ENCODE measurements around the gene SLCO1C1.
A peak's percentile ranks its signal among the peaks of the same experiment; 100 is the strongest.

SLCO1C1 gene

GRCh38 chr12:20696181-20696905 lies 1.2 kb downstream of the SLCO1C1 start:
- TF ChIP-seq CTCF (conservative IDR thresholded peaks at IDR 0.05; ENCODE audit: low read depth, low read length): no peak
- DNase-seq (ENCODE audit: low read depth): peak; percentile 13
- H3K4me3 ChIP-seq (ENCODE audit: low read depth, low read length): no peak overlapping the region

- TF ChIP-seq CTCF (conservative IDR thresholded peaks at IDR 0.05; ENCODE audit: low read depth, low read length): no peak
- no peak overlapping the region for H3K4me3 ChIP-seq (ENCODE audit: low read depth, low read length)
- DNase-seq (ENCODE audit: low read depth): no peak
Observed at GRCh38 chr12:20701106-20701505, 6.0 kb downstream of the SLCO1C1 start.

- TF ChIP-seq CTCF (conservative IDR thresholded peaks at IDR 0.05; ENCODE audit: low read depth, low read length): no peak
- DNase-seq (ENCODE audit: low read depth): no peak
- no peak overlapping the region for H3K4me3 ChIP-seq (ENCODE audit: low read depth, low read length)
Observed at GRCh38 chr12:20704860-20705259, 9.7 kb downstream of the SLCO1C1 start.

GRCh38 chr12:20711846-20712245 lies 16.7 kb downstream of the SLCO1C1 start:
- DNase-seq (ENCODE audit: low read depth): no peak
- H3K4me3 ChIP-seq (ENCODE audit: low read depth, low read length): no peak overlapping the region
- TF ChIP-seq CTCF (conservative IDR thresholded peaks at IDR 0.05; ENCODE audit: low read depth, low read length): no peak

GRCh38 chr12:20716037-20716436 lies 20.9 kb downstream of the SLCO1C1 start:
- no peak for TF ChIP-seq CTCF (conservative IDR thresholded peaks at IDR 0.05; ENCODE audit: low read depth, low read length)
- DNase-seq (ENCODE audit: low read depth): no peak
- H3K4me3 ChIP-seq (ENCODE audit: low read depth, low read length): no peak overlapping the region

- no peak for DNase-seq (ENCODE audit: low read depth)
- no peak overlapping the region for H3K4me3 ChIP-seq (ENCODE audit: low read depth, low read length)
- no peak for TF ChIP-seq CTCF (conservative IDR thresholded peaks at IDR 0.05; ENCODE audit: low read depth, low read length)
Observed at GRCh38 chr12:20716985-20717384, 21.9 kb downstream of the SLCO1C1 start.

- DNase-seq (ENCODE audit: low read depth): no peak
- no peak for TF ChIP-seq CTCF (conservative IDR thresholded peaks at IDR 0.05; ENCODE audit: low read depth, low read length)
- no peak overlapping the region for H3K4me3 ChIP-seq (ENCODE audit: low read depth, low read length)
Observed at GRCh38 chr12:20718294-20718693, 23.2 kb downstream of the SLCO1C1 start.
